Activated CD4-positive, alpha-beta T cell treated with anti-CD3 and anti-CD28 coated beads for 1 hour (primary cell): ENCODE measurements around the gene SHROOM3.

Source experiments
- DNase-seq: peaks from one replicate; pipeline ENCODE4 v3.0.0-alpha.2; 2020

Gene SHROOM3

GRCh38 chr4:76732246-76732645, 297.2 kb downstream of the SHROOM3 start:
- DNase-seq: no peak

GRCh38 chr4:76733068-76733771, 298.2 kb downstream of the SHROOM3 start:
- no peak for DNase-seq

GRCh38 chr4:76736414-76736813, 301.4 kb downstream of the SHROOM3 start:
- no peak for DNase-seq

- DNase-seq: no peak
Observed at GRCh38 chr4:76737180-76737579, 302.2 kb downstream of the SHROOM3 start.

- no peak for DNase-seq
Observed at GRCh38 chr4:76737771-76738085, 302.7 kb downstream of the SHROOM3 start.

GRCh38 chr4:76738086-76738931, 303.3 kb downstream of the SHROOM3 start:
- no peak for DNase-seq

GRCh38 chr4:76740192-76740591, 305.2 kb downstream of the SHROOM3 start:
- DNase-seq: no peak

GRCh38 chr4:76740866-76741662, 306.0 kb downstream of the SHROOM3 start:
- no peak for DNase-seq

- DNase-seq: no peak
Observed at GRCh38 chr4:76741663-76742020, 306.6 kb downstream of the SHROOM3 start.

- DNase-seq: no peak
Observed at GRCh38 chr4:76744241-76744921, 309.4 kb downstream of the SHROOM3 start.

GRCh38 chr4:76745240-76745639, 310.2 kb downstream of the SHROOM3 start:
- no peak for DNase-seq

- DNase-seq: no peak
Observed at GRCh38 chr4:76747563-76747962, 312.5 kb downstream of the SHROOM3 start.

GRCh38 chr4:76748649-76749048, 313.6 kb downstream of the SHROOM3 start:
- no peak for DNase-seq

GRCh38 chr4:76749355-76749754, 314.3 kb downstream of the SHROOM3 start:
- no peak for DNase-seq

- DNase-seq: no peak
Observed at GRCh38 chr4:76750716-76751115, 315.7 kb downstream of the SHROOM3 start.

GRCh38 chr4:76751612-76752343, 316.7 kb downstream of the SHROOM3 start:
- no peak for DNase-seq

GRCh38 chr4:76752861-76753501, 318.0 kb downstream of the SHROOM3 start:
- no peak for DNase-seq

GRCh38 chr4:76753814-76754213, 318.8 kb downstream of the SHROOM3 start:
- no peak for DNase-seq

- no peak for DNase-seq
Observed at GRCh38 chr4:76754439-76754838, 319.4 kb downstream of the SHROOM3 start.

GRCh38 chr4:76755756-76756155, 320.7 kb downstream of the SHROOM3 start:
- DNase-seq: no peak

GRCh38 chr4:76756416-76756815, 321.4 kb downstream of the SHROOM3 start:
- no peak for DNase-seq

- DNase-seq: no peak
Observed at GRCh38 chr4:76757418-76757939, 322.4 kb downstream of the SHROOM3 start.
